GM21723 (cell line): ENCODE measurements around the gene TMEM38A.

Experiments used
- ATAC-seq: cut with Tn5 transposase; IDR thresholded peaks from one replicate; pipeline ENCODE4 v1.9.1; 2021; ENCODE audit warnings: mild to moderate bottlenecking, moderate library complexity; ENCODE audit not compliant: unreplicated experiment

The TMEM38A gene

GRCh38 chr19:16660763-16661479 lies at the start of gene TMEM38A:
Gene TMEM38A (plus strand): TSS chr19:16661139. CDS start chr19:16661218, 79 bp downstream.
- peak; percentile 30 for ATAC-seq

- no peak for ATAC-seq
Observed at GRCh38 chr19:16612636-16613035, 48.3 kb upstream of the TMEM38A start.

GRCh38 chr19:16613841-16614240 lies 47.1 kb upstream of the TMEM38A start:
- no peak for ATAC-seq

GRCh38 chr19:16614941-16615340 lies 46.0 kb upstream of the TMEM38A start:
- ATAC-seq = no peak

GRCh38 chr19:16615808-16616207 lies 45.1 kb upstream of the TMEM38A start:
- no peak for ATAC-seq

- ATAC-seq = no peak
Observed at GRCh38 chr19:16618248-16618647, 42.7 kb upstream of the TMEM38A start.

GRCh38 chr19:16619457-16619856 lies 41.5 kb upstream of the TMEM38A start:
- no peak for ATAC-seq

- ATAC-seq = no peak
Observed at GRCh38 chr19:16620018-16620417, 40.9 kb upstream of the TMEM38A start.

GRCh38 chr19:16620584-16620983 lies 40.4 kb upstream of the TMEM38A start:
- ATAC-seq = no peak

GRCh38 chr19:16621165-16621800 lies 39.7 kb upstream of the TMEM38A start:
- ATAC-seq = no peak

GRCh38 chr19:16623066-16623465 lies 37.9 kb upstream of the TMEM38A start:
- no peak for ATAC-seq

GRCh38 chr19:16623576-16623975 lies 37.4 kb upstream of the TMEM38A start:
- no peak for ATAC-seq

GRCh38 chr19:16624236-16624635 lies 36.7 kb upstream of the TMEM38A start:
- no peak for ATAC-seq

- no peak for ATAC-seq
Observed at GRCh38 chr19:16625163-16625958, 35.6 kb upstream of the TMEM38A start.

- no peak for ATAC-seq
Observed at GRCh38 chr19:16626796-16627192, 34.1 kb upstream of the TMEM38A start.

- no peak for ATAC-seq
Observed at GRCh38 chr19:16627193-16627927, 33.6 kb upstream of the TMEM38A start.

- ATAC-seq = no peak
Observed at GRCh38 chr19:16627928-16628182, 33.1 kb upstream of the TMEM38A start.

- ATAC-seq = peak; percentile 79
Observed at GRCh38 chr19:16628183-16628983, 32.6 kb upstream of the TMEM38A start, which contains the start of gene MED26. Gene MED26 (minus strand): TSS chr19:16628204. CDS start chr19:16627943, 261 bp downstream.

GRCh38 chr19:16628984-16629691 lies 31.8 kb upstream of the TMEM38A start:
- ATAC-seq = peak; percentile 5

- no peak for ATAC-seq
Observed at GRCh38 chr19:16631465-16631864, 29.5 kb upstream of the TMEM38A start.
